Measurements from ENCODE around the gene CALML6. TPM values are rescaled to one million over a fixed set of nuclear protein-coding genes. Genes with fewer than 3 reads are reported as not detected.

The CALML6 gene
- total and polyA plus RNA-seq, 10 of the 15 experiments (the other 5 are each of a cell fraction or from before 2014, with no cell fraction given), result 0.07 to 1.3 (median 0.21) TPM; not detected in 5

DNA sequence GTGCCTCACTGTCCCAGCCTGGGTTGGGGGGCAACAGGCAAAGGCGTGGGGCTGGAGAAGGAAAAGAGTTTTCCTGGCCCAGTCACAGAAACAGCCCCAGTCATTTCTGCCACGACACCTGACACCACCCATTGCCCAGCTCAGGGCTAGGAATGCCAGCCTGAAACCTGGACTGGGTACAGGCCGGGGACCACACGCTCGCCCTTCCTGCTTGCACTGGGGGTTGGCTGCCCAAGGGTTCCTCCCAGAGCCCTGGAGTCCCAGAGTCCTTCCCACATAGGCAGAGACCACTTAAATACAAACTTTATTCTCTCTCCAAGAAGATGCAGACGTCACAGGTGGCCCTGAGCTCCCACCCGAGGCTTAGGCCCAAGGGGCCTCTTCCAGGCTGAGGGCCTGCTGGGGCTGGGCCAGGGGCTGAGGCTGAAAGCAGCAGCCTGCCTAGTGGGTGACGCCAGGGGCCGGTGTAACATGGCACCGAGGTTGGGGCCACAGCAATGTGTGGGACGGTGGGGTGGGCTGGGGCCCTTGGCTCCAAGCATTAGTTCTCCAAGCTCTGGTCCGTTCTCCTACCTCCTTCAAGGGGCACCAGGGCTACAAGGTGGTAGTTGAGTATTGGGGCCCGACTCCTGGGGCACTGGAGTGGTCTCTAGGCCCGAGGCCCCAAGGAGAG lies 2.4 kb downstream of the CALML6 start (continued):
- TF ChIP-seq SIX5 (IDR thresholded peaks at IDR 0.05; ENCODE audit: low read depth, low read length, severe bottlenecking) (no peak), SUZ12 (IDR thresholded peaks at IDR 0.05; ENCODE audit: unreplicated experiment) (no peak)

DNA sequence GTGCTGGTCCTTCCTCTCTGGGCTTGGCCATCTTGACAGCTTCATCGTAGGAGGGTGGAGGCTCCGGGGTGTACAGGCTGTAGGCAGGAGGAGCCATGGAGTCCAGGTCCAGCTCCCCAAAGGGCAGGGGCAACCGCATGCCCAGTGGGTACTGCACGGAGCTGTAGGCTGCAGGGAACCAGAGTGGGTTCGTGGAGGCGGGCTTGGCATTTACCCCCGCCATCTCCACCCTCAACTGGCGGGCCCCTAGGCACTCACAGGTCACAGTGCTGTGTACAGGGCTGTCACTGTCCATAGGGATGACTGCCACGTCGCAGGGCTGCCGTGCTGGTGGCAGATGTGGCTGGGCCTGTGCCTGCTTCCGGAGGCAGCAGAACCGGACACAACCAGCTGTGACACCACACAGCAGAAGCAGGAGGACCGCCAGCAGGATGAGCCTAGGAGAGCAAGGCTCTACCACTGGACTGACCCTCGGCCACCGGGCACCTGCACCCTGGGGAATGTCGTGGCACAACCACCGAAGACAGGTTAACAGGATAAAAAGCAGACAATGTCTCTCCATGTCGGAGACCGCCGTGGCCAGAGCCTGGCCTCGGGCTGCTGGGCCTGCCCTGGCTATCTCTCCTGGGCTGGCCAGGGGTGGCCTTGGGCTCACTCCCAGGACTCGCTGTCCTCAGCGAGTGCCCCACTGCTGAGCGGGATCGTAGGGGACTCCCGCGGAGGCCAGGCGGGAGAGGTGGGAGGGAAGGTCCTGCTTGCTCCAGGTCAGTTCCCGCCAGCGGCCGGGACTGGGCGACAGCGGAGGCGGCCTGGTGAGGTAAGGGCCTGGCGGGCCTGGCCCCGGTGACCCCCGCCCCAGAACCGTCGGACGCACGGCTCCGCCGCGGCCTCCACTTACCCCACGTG lies 3.2 kb downstream of the CALML6 start:
- no peaks in the 10 kb centered on the region for H4K20me1 ChIP-seq (ENCODE audit: control insufficient read depth, insufficient read depth)
- ChIA-PET SMC1A (ENCODE audit: uncharacterized antibody, unreplicated experiment) (no interaction called here), CTCF (no interaction called here), RAD21 (ENCODE audit: unreplicated experiment) (no interaction called here), POLR2A (no interaction called here)
- no peaks in the 10 kb centered on the region for H3K36me3 ChIP-seq (ENCODE audit: control insufficient read depth in 2 of 2, insufficient read depth in 2 of 2, low read length in 1 of 2)
- no peaks in the 10 kb centered on the region for H3K9me3 ChIP-seq (replicated peaks; ENCODE audit: control insufficient read depth, insufficient read depth, low read length)
- ATAC-seq, result no peak
- no TSS peak for BruUV-seq (replicated peaks)
- peaks cover 7% of the 10 kb centered on the region for H3K4me1 ChIP-seq (ENCODE audit: control insufficient read depth, insufficient read depth, low read length)
- peaks cover 0 to 2% of the 10 kb centered on the region in 2 experiments; a peak in 1 of 4 replicates for H3K27me3 ChIP-seq (replicated peaks in 1 of 2; ENCODE audit: control insufficient read depth in 2 of 2, insufficient read depth in 2 of 2, low read length in 1 of 2)
- 58% methylated on average over 46 of the region's 46 CpGs for WGBS (ENCODE audit: insufficient coverage, insufficient replicate concordance, low lambda C conversion rate, missing lambda C conversion rate)
- H3K4me2 ChIP-seq (ENCODE audit: control insufficient read depth, insufficient read depth), result peak overlapping the region; percentile 98
- no peak for DNase-seq (ENCODE audit: low read depth, low spot score)
- peak overlapping the region; percentile 60; the same call in 1 of the 2 replicates for H3K4me3 ChIP-seq
- no peaks in the 10 kb centered on the region for H3K79me2 ChIP-seq (ENCODE audit: control insufficient read depth, insufficient read depth, low read length)
- intact Hi-C loops (cut with micrococcal nuclease; ENCODE audit: unreplicated experiment), result no loop called here
- FAIRE-seq, result no peak
- H2AFZ ChIP-seq (ENCODE audit: control insufficient read depth, low read depth, low read length), result peak overlapping the region; percentile 78; the same call in 1 of the 2 replicates
- in situ Hi-C loops (cut with MboI), result no loop called here
- no peak overlapping the region for H3K9ac ChIP-seq (ENCODE audit: control insufficient read depth, insufficient read depth, low read length)
- no peak overlapping the region for H3K27ac ChIP-seq (ENCODE audit: control insufficient read depth, insufficient read depth)
- TF ChIP-seq ASH2L (IDR thresholded peaks at IDR 0.05; ENCODE audit: borderline replicate concordance, low read depth) (no peak), DPF2 (IDR thresholded peaks at IDR 0.05) (no peak), CBFB (IDR thresholded peaks at IDR 0.05; ENCODE audit: low read depth) (no peak), TCF3 (IDR thresholded peaks at IDR 0.05; ENCODE audit: borderline replicate concordance, insufficient read depth, low read depth, low read length) (no peak), GATAD2B (conservative IDR thresholded peaks at IDR 0.05; ENCODE audit: low read depth) (no peak), NRF1 (conservative IDR thresholded peaks at IDR 0.05; ENCODE audit: low read depth, low read length) (no peak), MYB (IDR thresholded peaks at IDR 0.05; ENCODE audit: borderline replicate concordance, low read depth, low read length) (no peak), SPI1 (IDR thresholded peaks at IDR 0.05; ENCODE audit: borderline replicate concordance, insufficient read depth, low read depth, low read length) (no peak), ETV6 (conservative IDR thresholded peaks at IDR 0.05 in 1 of 2, IDR thresholded peaks at IDR 0.05 in 1 of 2; ENCODE audit: borderline replicate concordance in 1 of 2, low read depth in 1 of 2) (no peak), SRF (IDR thresholded peaks at IDR 0.05; ENCODE audit: low read depth in 2 of 2, low read length in 2 of 2) (no peak), KDM1A (IDR thresholded peaks at IDR 0.05; ENCODE audit: borderline replicate concordance) (no peak), ZSCAN29 (IDR thresholded peaks at IDR 0.05) (no peak), NR2F1 (conservative IDR thresholded peaks at IDR 0.05) (no peak)
- TF ChIP-seq, protein P1, sequence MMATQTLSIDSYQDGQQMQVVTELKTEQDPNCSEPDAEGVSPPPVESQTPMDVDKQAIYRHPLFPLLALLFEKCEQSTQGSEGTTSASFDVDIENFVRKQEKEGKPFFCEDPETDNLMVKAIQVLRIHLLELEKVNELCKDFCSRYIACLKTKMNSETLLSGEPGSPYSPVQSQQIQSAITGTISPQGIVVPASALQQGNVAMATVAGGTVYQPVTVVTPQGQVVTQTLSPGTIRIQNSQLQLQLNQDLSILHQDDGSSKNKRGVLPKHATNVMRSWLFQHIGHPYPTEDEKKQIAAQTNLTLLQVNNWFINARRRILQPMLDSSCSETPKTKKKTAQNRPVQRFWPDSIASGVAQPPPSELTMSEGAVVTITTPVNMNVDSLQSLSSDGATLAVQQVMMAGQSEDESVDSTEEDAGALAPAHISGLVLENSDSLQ (IDR thresholded peaks at IDR 0.05), result no peak
- TF ChIP-seq, protein P2, sequence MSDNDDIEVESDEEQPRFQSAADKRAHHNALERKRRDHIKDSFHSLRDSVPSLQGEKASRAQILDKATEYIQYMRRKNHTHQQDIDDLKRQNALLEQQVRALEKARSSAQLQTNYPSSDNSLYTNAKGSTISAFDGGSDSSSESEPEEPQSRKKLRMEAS (IDR thresholded peaks at IDR 0.05; ENCODE audit: low read depth, low read length), result no peak
- TF ChIP-seq, protein P3, sequence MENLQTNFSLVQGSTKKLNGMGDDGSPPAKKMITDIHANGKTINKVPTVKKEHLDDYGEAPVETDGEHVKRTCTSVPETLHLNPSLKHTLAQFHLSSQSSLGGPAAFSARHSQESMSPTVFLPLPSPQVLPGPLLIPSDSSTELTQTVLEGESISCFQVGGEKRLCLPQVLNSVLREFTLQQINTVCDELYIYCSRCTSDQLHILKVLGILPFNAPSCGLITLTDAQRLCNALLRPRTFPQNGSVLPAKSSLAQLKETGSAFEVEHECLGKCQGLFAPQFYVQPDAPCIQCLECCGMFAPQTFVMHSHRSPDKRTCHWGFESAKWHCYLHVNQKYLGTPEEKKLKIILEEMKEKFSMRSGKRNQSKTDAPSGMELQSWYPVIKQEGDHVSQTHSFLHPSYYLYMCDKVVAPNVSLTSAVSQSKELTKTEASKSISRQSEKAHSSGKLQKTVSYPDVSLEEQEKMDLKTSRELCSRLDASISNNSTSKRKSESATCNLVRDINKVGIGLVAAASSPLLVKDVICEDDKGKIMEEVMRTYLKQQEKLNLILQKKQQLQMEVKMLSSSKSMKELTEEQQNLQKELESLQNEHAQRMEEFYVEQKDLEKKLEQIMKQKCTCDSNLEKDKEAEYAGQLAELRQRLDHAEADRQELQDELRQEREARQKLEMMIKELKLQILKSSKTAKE (IDR thresholded peaks at IDR 0.05; ENCODE audit: low read depth, poor library complexity, severe bottlenecking), result no peak

Data from GM12878 (cell line).